GM19468 (cell line): Measurements from ENCODE around the gene RNF113A.
A peak's percentile ranks its signal among the peaks of the same experiment; 100 is the strongest.
"Not testable (repeated sequence)": the region's sequence is repeated elsewhere in the genome, so short reads cannot be mapped to it uniquely, and the experiment has no call there.

Experiments used
- ATAC-seq: cut with Tn5 transposase; IDR thresholded peaks from one replicate; pipeline ENCODE4 v1.9.1; 2021; ENCODE audit warnings: mild to moderate bottlenecking, moderate library complexity, moderate number of reproducible peaks; ENCODE audit not compliant: unreplicated experiment; ENCODE audit errors: extremely low read depth

RNF113A gene

DNA sequence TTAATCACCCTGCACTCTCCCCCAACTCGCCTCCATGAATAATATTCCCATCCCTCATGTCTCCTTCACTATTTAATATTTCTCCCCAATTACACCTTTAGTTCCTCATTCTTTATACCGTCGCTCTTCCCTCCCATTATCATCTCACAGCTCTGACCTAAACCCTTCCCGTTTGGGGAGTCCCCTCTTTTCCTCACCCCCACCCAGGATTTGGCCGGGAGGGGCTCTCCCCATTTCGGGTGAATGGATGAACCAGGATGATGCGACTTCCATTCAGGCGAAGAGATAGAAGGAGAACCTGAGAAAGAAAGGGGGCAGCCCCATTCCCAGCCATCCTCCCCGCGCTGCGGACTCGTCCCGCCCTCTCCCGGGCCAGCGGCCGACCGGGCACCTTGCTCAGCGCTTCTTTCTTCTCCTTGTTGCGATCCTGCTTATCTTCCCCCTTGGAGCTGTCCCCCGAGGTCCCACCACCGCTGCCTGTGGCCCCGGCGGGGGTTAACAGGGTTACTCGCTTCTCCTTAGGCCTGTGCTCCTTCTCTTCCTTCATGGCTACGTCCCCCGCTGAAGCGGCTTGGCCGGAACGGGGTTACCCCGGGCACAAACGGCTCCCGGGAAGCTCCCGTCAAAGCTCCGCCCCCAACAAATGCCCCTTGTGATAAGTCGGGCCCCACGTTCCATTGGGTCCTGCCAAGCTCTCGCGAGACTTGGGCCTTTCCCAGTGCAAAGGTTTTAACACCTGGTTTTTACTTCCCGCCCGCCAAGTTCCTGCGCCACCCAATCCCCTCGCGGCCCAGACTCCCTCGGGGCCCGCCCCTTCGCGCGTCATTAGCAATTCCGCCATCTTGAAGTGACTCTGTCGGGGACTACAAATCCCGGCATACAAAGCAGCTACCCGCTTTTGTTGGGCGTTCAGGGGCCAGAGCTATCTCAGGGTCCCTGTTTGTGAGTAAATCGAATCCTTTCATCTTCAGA lies 18.9 kb downstream of the RNF113A start, which contains the start of gene UPF3B:
Gene UPF3B (minus strand): TSS at position 582 of the 972 bp plus-strand sequence. CDS start 35 bp downstream, at position 547.
- ATAC-seq, result peak; percentile 92

DNA sequence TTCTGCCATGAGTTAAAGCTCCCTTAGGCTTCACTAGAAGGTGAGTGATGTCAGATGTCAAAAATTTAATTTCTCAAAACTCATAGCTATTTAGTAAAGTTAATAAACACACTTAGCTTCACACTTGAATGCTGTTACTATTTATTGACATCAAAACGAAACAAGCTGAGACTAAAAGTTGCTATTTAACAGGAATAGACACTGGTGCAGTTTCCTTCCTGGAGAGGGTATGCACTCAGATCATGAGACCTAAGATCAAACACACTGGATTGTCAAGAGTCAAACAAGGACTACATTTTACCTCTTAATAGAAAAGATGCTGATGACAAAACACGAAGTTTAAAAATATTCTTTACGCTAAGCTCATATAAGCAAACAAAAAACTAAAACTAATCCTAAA lies 37.6 kb downstream of the RNF113A start:
- ATAC-seq, result no peak

DNA sequence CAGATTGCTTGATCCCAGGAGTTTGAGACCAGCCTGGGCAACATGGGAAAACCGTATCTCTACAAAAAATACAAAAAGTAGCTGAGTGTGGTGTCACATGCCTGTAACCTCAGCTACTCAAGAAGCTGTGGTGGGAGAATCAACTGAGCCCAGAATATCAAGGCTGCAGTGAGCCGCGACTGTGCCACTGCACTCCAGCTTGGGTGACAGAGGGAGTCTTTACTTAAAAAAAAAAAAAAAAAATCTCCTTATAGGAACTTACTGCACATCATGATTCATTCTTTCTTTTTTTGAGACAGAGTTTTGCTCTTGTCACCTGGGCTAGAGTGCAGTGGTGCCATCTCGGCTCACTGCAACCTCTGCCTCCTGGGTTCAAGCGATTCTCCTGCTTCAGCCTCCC lies 43.1 kb downstream of the RNF113A start:
- ATAC-seq, result no peak

DNA sequence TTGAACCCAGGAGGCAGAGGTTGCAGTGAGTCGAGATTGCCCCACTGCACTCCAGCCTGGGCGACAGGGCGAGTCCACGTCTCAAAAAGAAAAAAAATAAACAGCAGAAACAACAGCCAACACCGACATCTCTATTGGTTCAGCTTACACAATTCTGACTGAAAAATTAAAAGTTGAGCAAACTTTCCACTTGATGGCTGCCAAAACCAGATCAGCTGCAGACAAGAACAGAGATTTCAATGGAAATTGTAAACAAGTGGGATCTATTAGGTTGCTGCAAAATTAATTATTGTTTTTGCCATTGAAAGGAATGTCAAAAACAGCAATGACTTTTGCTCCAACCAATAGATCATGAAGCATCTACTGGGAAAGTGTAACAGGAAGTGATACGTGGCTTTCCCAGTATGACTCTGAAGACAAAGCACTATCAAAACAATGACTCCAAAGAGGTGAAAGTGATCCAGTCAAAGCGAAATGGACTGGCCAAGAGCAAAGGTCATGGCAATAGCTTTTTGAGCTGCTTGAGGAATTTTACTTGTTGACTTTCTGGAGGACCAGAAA lies 45.1 kb downstream of the RNF113A start:
- no peak for ATAC-seq

DNA sequence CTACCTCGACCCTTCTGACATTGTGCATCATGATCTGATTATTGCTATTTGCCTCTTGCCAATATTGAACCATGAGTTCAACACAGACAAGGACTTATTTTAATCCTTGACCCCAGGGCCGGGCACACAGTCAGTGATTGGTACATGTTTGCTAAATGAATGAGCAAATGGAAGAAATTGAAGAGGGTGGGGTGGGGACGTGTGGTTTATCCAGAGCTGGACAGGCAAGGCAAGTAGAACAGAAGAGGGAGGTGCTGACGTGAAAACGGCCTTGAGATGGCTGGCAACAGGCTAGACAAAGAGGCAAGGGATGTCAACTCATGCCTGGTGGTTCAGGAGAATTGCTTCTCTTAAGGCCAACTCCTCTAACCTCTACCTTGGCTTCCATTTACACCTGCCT lies 47.3 kb downstream of the RNF113A start:
- ATAC-seq, result not testable (repeated sequence)

DNA sequence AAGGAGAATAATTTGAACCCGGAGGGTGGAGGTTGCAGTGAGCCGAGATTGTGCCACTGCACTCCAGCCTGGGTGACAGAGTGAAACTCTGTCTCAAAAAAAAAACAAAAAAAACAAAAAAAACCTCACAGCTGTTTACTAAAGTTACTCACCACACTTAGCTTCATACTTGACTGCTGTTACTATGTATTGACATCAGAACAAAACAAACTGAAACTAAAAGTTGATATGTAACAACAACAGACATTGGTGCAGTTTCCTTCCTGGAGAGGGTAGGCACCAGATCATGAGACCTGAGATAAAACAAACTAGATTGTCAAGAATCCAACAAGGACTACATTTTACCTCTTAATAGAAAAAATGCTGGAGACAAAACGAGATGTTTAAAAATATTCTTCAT lies 49.8 kb downstream of the RNF113A start:
- ATAC-seq, result peak; percentile 98
